Sigmoid colon (tissue), 4 donors: ENCODE data around the gene ELP4.

Source experiments
- CTCF ChIP-seq, 4 experiments: fragments of 450-650 bp in 3 of 4; fragments of 200-600 bp in 1 of 4; IDR thresholded peaks; one replicate each; pipeline ENCODE4 v1.5.1; 2016 to 2019; ENCODE audit warnings: antibody characterized with exemption in 4 of 4, mild to moderate bottlenecking in 3 of 4, moderate library complexity in 2 of 4
- EP300 ChIP-seq, 4 donors: sonication (generic); formaldehyde crosslinking; IDR thresholded peaks; one replicate each; pipeline ENCODE4 v1.6.1; 2017; ENCODE audit warnings: antibody characterized with exemption in 4 of 4
- POLR2A ChIP-seq, 2 donors: fragments of 450-650 bp; IDR thresholded peaks; one replicate each; pipeline ENCODE4 v1.6.1; 2016; ENCODE audit warnings: antibody characterized with exemption in 2 of 2, mild to moderate bottlenecking in 2 of 2, moderate library complexity in 2 of 2
- POLR2AphosphoS5 ChIP-seq, 4 donors: sonication (generic); formaldehyde crosslinking; IDR thresholded peaks; one replicate each; pipeline ENCODE4 v1.6.1; 2017; ENCODE audit warnings: antibody characterized with exemption in 4 of 4

GRCh38 chr11:31827455-31828206 is 318.1 kb downstream of the ELP4 start:
- TF ChIP-seq CTCF (IDR thresholded peaks at IDR 0.05): no peak
- no peak for TF ChIP-seq POLR2AphosphoS5 (IDR thresholded peaks at IDR 0.05)
- no peak for TF ChIP-seq POLR2A (IDR thresholded peaks at IDR 0.05)
- no peak for TF ChIP-seq EP300 (IDR thresholded peaks at IDR 0.05)
